Muscle of back (tissue), 13 donors: Measurements from ENCODE around the gene EARS2. TPM values are rescaled to one million over a fixed set of nuclear protein-coding genes. Genes with fewer than 3 reads are reported as not detected.
A peak's percentile ranks its signal among the peaks of the same experiment; 100 is the strongest.
"Not testable (repeated sequence)": the region's sequence is repeated elsewhere in the genome, so short reads cannot be mapped to it uniquely, and the experiment has no call there.

Experiments used
- DNase-seq, 3 donors: peaks; one replicate each; pipeline versions ENCODE4 v3.0.0 to v3.0.0-alpha.2; 2013
- long read RNA-seq, 9 donors: transcript quantifications; one replicate each; lab custom pipeline, GENCODE V29; 2026
- polyA plus RNA-seq, 10 donors: library from polyadenylated mRNA; unstranded; fragments of 120-200 nt; gene quantifications; one replicate each; pipeline ENCODE4 v1.2.1, GENCODE V29; 2013; ENCODE audit not compliant: insufficient read length in 10 of 10

The EARS2 gene
- polyA plus RNA-seq = 10 to 100 TPM; 11.9 to 21.0 (median 16.6) TPM
- long read RNA-seq, donor 1, partial matches to known transcripts = 0 of 11 reads
- long read RNA-seq, donor 1, other reads (novel, unspliced or antisense) = 5 of 11 reads
- long read RNA-seq, donor 2, partial matches to known transcripts = 0 of 2 reads
- long read RNA-seq, donor 2, other reads (novel, unspliced or antisense) = 0 of 2 reads
- long read RNA-seq, donor 3 = 0 reads
- long read RNA-seq, donor 4, partial matches to known transcripts = 0 of 5 reads
- long read RNA-seq, donor 4, other reads (novel, unspliced or antisense) = 0 of 5 reads
- long read RNA-seq, donor 5, transcript EARS2-212 (1 exons, 599 nt) = major isoform, 6 of 10 reads
- long read RNA-seq, donor 5, partial matches to known transcripts = 0 of 10 reads
- long read RNA-seq, donor 5, other reads (novel, unspliced or antisense) = 0 of 10 reads
- long read RNA-seq, donor 6, partial matches to known transcripts = 0 of 4 reads
- long read RNA-seq, donor 6, other reads (novel, unspliced or antisense) = 0 of 4 reads
- long read RNA-seq, donor 7, partial matches to known transcripts = 0 of 2 reads
- long read RNA-seq, donor 7, other reads (novel, unspliced or antisense) = 0 of 2 reads
- long read RNA-seq, donor 8, partial matches to known transcripts = 0 of 4 reads
- long read RNA-seq, donor 8, other reads (novel, unspliced or antisense) = 0 of 4 reads
- long read RNA-seq, donor 9, partial matches to known transcripts = 0 of 1 reads
- long read RNA-seq, donor 9, other reads (novel, unspliced or antisense) = 0 of 1 reads

- peak; percentile 98 to 99 (median 99) for DNase-seq
Observed at GRCh38 chr16:23556881-23557778, at the start of gene EARS2, which contains the start of gene UBFD1. Gene EARS2, minus strand, starts transcription at chr16:23557350. Its CDS starts 7 bp downstream, at chr16:23557343. Gene UBFD1, plus strand, starts transcription at chr16:23557727. Its CDS starts 16 bp downstream, at chr16:23557743.

DNA sequence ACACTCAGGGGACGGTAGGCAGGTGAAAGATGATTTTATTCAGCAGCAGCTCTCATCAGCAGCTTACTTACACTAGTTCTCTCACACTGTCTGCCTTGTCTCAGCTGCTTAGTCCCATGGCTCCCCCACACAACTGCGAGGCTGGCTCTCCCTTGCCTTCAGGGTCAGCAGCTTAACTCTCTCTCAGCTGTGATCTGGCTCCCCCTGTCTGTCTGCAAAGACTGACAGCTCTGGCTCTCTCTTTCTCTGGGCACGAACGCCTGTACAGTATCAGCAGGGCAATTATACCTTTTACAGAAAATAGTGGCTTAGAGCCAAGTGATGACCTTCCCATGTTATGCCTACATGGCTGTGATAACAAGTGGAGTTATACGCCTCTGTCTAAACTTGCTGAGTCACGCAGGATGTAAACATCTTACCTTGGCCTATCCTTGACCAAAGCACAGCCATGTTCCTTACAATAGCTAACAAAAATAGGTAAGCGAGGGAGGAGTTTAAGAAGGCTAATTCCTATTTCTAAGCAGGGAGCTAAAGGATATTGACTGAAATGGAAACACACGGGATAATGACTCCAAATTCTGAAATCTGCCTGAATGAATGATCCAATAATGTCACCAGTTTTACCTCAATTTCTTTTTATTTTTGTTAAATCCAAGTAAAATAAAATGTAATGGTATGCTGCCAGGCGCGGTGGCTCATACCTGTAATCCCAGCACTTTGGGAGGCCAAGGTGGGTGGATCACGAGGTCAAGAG is 40.0 kb upstream of the EARS2 start:
- peak in 2 of 3 donors; percentile 4 to 20 for DNase-seq

DNA sequence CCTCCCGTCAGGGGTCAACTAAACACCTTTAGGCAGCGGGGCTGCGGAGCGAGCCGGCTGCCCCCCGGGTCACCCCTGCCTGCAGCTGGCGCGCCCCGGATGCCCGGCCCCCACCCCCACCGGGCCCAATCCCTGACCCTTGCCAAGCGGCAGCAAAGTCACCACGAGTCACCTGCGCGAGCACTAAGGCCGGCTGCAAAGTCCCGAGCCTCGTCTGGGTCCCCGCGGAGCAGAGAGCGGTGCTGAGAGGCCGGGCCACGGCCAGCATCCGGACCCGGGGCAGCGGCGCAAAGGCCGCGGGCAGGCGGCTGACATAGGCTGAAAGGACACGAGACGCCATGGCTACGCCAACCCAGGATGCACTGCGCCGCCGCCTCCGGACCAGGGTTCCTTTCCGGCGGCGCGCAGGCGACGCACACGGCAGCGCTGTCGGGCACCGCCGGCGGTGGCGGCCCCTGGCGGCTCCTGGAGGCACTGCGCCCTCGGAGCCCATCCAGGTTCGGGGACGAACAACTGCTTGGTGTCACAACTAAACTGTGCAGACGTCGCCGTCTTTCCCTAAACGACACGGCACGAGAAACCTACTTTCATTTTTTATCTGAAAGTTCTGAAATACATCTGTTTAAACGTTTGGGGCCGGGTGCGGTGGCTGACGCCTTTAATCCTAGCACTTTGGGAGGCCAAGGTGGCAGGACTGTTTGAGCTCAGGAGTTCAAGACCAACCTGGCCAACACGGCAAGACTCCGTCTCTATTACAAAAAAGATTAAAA is 39.0 kb upstream of the EARS2 start, which contains the start of gene NDUFAB1:
Gene NDUFAB1, minus strand, starts transcription at position 366 of the 770 bp plus-strand sequence. Its CDS starts 26 bp downstream, at position 340.
- DNase-seq = peak; percentile 87 to 97 (median 91)

DNA sequence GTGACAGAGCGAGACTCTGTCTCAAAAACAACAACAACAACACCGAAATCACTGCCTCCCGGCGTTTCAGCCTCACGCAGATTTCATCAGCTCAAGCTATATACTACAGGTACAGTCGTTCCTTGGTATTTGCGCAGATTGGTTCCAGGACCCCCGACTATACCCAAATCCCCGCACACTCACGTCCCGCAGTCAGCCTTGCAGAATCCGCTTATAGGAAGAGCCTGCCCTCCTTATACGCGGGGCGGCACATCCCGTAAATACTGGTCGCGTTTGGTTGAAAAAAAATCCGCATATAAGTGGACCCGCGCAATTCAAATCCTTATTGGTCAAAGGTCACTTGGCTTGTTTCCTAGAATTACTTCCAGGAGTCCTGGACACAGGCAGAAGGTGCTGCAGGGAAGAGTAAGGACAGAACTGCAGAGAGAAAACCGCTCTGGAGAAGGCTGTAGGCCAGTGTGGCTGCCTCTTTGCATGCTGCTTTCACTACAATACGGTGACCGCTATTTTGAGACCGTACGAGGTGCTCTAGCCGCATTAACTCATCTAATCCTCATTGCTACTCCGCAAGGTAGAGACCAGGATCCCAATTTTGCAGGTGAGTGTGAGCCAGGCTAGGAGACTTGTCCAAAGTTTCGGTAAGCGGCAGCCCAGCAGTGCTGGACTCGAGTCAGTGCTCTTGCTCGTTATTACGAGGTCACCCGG is 38.2 kb upstream of the EARS2 start:
- peak in 1 of 3 donors; percentile 5 for DNase-seq

GRCh38 chr16:23594186-23594585 is 37.0 kb upstream of the EARS2 start:
- no peak for DNase-seq

GRCh38 chr16:23590181-23590580 is 33.0 kb upstream of the EARS2 start:
- DNase-seq = no peak

DNA sequence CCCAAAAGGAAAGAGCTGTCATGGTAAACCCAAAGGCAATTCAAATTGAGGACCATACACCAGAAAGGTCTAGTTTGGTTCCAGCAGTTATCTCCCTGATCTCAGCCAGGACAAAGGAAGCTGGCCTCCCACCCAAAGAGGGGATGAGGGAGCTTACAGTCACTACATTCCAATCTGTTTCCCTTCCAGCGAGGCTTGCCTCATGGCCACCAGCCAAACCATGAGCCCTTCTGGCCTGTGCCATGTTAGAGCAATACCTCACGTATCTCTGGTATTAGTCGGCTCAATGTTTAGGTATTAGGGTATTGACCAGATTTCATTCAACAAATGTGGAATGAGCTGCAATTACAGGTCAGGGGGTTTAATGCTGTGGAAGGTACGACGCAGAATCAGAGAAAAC is 30.6 kb upstream of the EARS2 start:
- peak in 1 of 3 donors; percentile 33 for DNase-seq

DNA sequence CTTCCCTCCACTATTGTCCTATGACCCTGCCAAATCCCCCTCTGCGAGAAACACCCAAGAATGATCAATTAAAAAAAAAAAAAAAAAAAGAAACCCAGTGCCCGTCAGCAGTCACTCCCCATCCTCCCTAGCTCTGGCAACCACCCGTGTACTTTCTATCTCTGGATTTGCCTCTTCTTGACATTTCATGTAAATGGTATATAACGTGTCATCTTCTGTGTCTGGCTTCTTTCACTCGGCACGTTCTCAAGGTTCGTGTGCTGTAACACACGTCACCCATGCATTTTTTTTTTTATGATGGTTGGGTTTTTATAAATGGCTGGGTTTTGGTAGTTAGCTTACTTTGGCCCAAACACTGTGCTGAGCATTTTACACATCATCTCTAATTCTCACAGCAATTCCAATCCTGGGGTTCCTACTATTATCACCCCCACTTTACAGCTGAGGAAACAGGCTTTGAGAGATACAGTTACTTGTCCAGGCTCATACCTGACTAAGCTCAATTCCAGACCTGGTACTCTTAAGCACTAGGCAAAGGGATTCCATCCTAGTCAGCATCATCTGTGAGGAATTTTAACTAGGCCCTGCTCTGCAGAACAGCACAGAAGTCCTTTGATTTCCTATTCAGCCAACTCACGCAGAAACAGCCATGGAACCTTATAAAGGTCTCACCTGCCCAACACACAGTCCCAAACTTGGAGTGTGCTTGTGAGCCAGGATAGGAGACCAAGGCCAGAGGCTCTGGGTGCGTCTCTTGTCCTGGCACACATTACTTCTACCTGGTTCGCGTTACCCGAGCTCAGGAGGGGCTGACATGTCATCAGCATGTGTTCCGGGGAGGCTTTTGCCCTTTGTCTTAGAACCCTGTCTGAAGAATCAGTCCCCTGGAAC is 27.3 kb upstream of the EARS2 start:
- DNase-seq = no peak

DNA sequence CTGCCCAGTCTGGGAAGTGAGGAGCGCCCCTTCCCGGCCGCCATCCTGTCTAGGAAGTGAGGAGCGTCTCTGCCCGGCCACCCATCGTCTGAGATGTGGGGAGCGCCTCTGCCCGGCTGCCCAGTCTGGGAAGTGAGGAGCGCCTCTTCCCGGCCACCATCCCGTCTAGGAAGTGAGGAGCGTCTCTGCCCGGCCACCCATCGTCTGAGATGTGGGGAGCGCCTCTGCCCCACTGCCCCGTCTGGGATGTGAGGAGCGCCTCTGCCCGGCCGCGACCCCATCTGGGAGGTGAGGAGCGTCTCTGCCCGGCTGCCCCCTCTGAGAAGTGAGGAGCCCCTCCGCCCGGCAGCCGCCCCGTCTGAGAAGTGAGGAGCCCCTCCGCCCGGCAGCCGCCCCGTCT is 26.1 kb upstream of the EARS2 start:
- not testable (repeated sequence) for DNase-seq

- no peak for DNase-seq
Observed at GRCh38 chr16:23581764-23582163, 24.6 kb upstream of the EARS2 start.

DNA sequence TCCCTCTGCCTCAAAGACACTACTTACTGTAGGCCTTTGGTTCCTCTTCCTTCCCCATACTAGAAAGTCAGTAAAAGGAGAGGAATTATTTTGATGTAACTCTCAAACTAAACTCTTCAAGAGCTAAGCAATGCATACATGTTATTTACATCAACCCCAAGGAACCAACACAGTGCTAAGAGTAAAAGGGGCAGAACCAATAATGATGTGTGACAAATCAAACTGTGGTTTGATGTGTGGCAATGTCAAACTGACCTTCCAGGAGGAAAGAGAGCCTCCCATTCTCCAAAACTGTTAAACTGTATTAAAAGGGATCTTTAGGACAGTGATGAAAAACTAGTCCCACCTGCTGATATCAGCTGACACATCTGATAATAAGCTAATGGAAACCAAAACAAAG is 23.2 kb upstream of the EARS2 start:
- no peak for DNase-seq

DNA sequence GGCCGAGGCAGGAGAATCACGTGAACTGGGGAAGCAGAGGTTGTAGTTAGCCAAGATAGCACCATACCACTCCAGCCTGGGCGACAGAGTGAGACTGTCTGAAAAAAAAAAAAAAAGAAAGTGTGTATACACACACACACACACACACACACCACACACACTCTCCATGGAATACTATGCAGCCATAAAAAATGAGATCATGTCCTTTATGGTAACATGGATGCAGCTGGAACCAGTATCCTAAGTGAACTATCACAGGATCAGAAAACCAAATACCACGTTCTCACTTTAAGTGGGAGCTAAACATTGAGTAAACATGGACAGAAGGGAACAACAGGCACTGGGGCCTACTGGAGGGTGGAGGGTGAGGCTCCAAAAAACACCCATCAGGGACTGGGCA is 22.2 kb upstream of the EARS2 start:
- no peak for DNase-seq

DNA sequence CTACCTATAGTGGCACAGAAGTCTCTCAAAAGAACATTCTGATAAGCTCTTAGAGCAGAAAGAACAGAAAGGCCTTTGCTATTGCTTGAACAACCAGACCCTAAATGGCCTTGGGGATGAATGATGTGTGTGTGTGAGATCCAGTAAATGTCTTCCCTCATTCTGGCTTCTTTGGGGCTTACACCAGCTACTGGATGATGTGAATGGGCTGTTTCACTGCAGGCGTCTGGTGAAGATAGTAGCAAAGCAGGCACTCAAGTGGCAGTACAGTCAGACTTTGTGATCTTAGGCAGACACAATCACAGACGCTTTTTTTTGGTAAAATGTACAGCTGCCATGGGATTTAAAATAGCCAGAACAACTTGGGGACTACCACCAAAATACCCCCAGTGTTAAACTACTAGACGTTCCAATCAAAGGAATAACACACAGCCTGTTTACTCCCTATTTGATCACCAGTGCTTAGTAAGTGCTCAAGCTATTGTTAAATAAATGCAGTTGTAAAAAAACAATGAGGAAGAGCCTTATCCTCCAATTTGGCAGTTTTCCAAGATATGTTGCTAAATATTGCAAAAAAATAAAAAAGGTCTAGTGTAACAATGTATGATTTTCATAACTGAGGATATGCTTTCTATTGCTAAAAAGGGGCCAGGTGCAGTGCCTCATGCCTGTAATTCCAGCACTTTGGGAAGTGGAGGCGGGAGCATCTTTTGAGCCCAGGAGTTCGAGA is 21.1 kb upstream of the EARS2 start:
- no peak for DNase-seq

DNA sequence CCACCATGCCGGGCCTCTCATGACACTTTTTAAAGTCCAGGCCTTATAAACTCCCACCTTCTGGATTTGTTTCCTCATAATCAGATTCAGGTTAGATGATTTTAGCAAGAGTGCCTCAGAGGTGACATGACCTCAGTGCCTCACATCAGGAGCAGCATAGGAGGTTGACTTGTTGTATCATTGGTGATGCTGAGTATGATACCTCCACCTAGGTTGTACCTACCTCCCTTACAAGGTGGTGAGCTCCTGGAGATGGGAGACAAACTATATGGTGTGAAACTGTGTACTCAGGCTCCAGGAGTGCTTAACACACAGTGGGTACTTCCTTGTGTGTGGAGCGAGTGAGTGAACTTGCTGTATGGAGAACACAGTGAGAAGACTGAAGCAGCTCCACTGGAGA is 20.3 kb upstream of the EARS2 start:
- no peak for DNase-seq

GRCh38 chr16:23575834-23576233 is 18.7 kb upstream of the EARS2 start:
- DNase-seq = no peak

GRCh38 chr16:23573817-23574216 is 16.7 kb upstream of the EARS2 start:
- no peak for DNase-seq

DNA sequence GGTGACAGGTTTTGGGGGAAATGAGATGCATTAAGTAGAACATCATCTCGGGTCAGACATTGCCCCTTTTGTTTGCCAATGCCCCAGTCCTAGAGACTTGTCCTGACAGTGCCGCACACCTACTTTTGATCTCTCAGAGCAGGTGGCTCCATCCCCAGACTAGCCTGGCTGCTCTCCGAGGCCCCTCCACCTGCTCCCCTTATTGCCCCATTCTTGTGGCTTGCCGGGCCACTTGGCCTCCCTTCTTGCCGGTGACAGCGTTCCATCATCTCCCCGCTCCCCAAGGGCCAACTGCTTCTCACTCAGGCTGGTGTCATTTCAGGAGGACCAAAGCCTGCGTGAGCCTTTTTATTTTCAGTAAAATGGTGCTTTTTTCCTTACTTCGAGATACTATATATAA is 15.2 kb upstream of the EARS2 start:
- no peak for DNase-seq

GRCh38 chr16:23571895-23572294 is 14.7 kb upstream of the EARS2 start:
- DNase-seq = no peak
